ENCODE measurements around the gene APOB. TPM values are rescaled to one million over a fixed set of nuclear protein-coding genes. Genes with fewer than 3 reads are reported as not detected.

Gene APOB
- polyA plus RNA-seq, 5 donors = 0.03 to 11.2 (median 0.06) TPM

GRCh38 chr2:21020031-21020667 is 23.7 kb downstream of the APOB start:
- DNase-seq = no peak

- DNase-seq = no peak
These were observed 24.2 kb downstream of the APOB start for GRCh38 chr2:21019678-21020021.

- no peak for DNase-seq
These were observed 24.7 kb downstream of the APOB start for GRCh38 chr2:21019000-21019677.

GRCh38 chr2:21018290-21018689 is 25.6 kb downstream of the APOB start:
- DNase-seq = no peak

GRCh38 chr2:21017748-21018276 is 26.1 kb downstream of the APOB start:
- no peak for DNase-seq

- no peak for DNase-seq
These were observed 28.6 kb downstream of the APOB start for GRCh38 chr2:21015281-21015645.

GRCh38 chr2:21014364-21015280 is 29.3 kb downstream of the APOB start:
- no peak for DNase-seq

GRCh38 chr2:21013043-21013816 is 30.6 kb downstream of the APOB start:
- DNase-seq = no peak

- no peak for DNase-seq
These were observed 31.3 kb downstream of the APOB start for GRCh38 chr2:21012557-21012937.

GRCh38 chr2:21011876-21012556 is 31.9 kb downstream of the APOB start:
- DNase-seq = no peak

GRCh38 chr2:21011453-21011852 is 32.4 kb downstream of the APOB start:
- DNase-seq = no peak

- DNase-seq = no peak
These were observed 32.9 kb downstream of the APOB start for GRCh38 chr2:21010813-21011439.

GRCh38 chr2:21009662-21010225 is 34.1 kb downstream of the APOB start:
- DNase-seq = no peak

GRCh38 chr2:21008790-21009661 is 34.8 kb downstream of the APOB start:
- no peak for DNase-seq

- no peak for DNase-seq
These were observed 35.7 kb downstream of the APOB start for GRCh38 chr2:21008014-21008789.

- no peak for DNase-seq
These were observed 36.5 kb downstream of the APOB start for GRCh38 chr2:21007129-21008013.

GRCh38 chr2:21006423-21007128 is 37.3 kb downstream of the APOB start:
- DNase-seq = no peak

Measured in right lung (tissue), 5 donors.